Neural cell (in vitro differentiated cells): ENCODE results near the gene RAB40A. TPM values are rescaled to one million over a fixed set of nuclear protein-coding genes. Genes with fewer than 3 reads are reported as not detected.
"Not testable (repeated sequence)": the region's sequence is repeated elsewhere in the genome, so short reads cannot be mapped to it uniquely, and the experiment has no call there.

Experiments used
- H2AFZ ChIP-seq: fragments of 200-600, 300-800 bp; sonication (generic), shearing (Covaris generic); 2 replicates; pipeline ENCODE4 v1.6.0; 2014; ENCODE audit warnings: low read depth, mild to moderate bottlenecking, antibody characterized with exemption, low read length, moderate library complexity
- H3F3A ChIP-seq: fragments of 200-600 bp; shearing (Covaris generic); 2 replicates; pipeline ENCODE4 v1.6.1; 2016; ENCODE audit warnings: mild to moderate bottlenecking, moderate library complexity, mixed read lengths, antibody characterized with exemption, low read length; ENCODE audit not compliant: insufficient read depth, poor library complexity, severe bottlenecking
- H3K27ac ChIP-seq: fragments of 200-600, 300-800 bp; sonication (generic), shearing (Covaris generic); 2 replicates; pipeline ENCODE4 v1.5.1; 2014; ENCODE audit warnings: mild to moderate bottlenecking, low read length, moderate library complexity
- H3K27me3 ChIP-seq: fragments of 300-800, 200-600 bp; sonication (generic), shearing (Covaris generic); 2 replicates; pipeline ENCODE4 v1.6.0; 2014; ENCODE audit warnings: mild to moderate bottlenecking, low read depth, low read length, moderate library complexity; ENCODE audit not compliant: insufficient read depth
- H3K36me3 ChIP-seq: fragments of 300-800, 200-600 bp; sonication (generic), shearing (Covaris generic); 2 replicates; pipeline ENCODE4 v1.5.1; 2014; ENCODE audit warnings: mild to moderate bottlenecking, antibody characterized with exemption, low read length, moderate library complexity; ENCODE audit not compliant: insufficient read depth
- H3K4me2 ChIP-seq: fragments of 300-800, 200-600 bp; sonication (generic), shearing (Covaris generic); 2 replicates; pipeline ENCODE4 v1.6.0; 2014; ENCODE audit warnings: mild to moderate bottlenecking, low read length
- H3K4me3 ChIP-seq: fragments of 300-800, 200-600 bp; sonication (generic), shearing (Covaris generic); 2 replicates; pipeline ENCODE4 v1.5.1; 2014; ENCODE audit warnings: mild to moderate bottlenecking, low read length, moderate library complexity
- H3K79me2 ChIP-seq: fragments of 200-600 bp; shearing (Covaris generic); replicated peaks from 2 replicates; pipeline ENCODE4 v1.6.0; 2014; ENCODE audit warnings: mild to moderate bottlenecking, low read length, moderate library complexity; ENCODE audit not compliant: insufficient read depth
- H3K9ac ChIP-seq: fragments of 300-800, 200-600 bp; sonication (generic), shearing (Covaris generic); 2 replicates; pipeline ENCODE4 v1.6.1; 2016; ENCODE audit warnings: mild to moderate bottlenecking, low read length, mixed read lengths
- H3K9me2 ChIP-seq: fragments of 200-600 bp; shearing (Covaris generic); 2 replicates; pipeline ENCODE4 v1.6.1; 2016; ENCODE audit warnings: mild to moderate bottlenecking, low read length, mixed read lengths; ENCODE audit not compliant: insufficient read depth
- H3K9me3 ChIP-seq: fragments of 200-600, 300-800 bp; sonication (generic), shearing (Covaris generic); 2 replicates; pipeline ENCODE4 v1.6.1; 2016; ENCODE audit warnings: mild to moderate bottlenecking, mixed run types, low read length, moderate library complexity, mixed read lengths
- H4K20me1 ChIP-seq: fragments of 200-600 bp; shearing (Covaris generic); 2 replicates; pipeline ENCODE4 v1.6.1; 2016; ENCODE audit warnings: mild to moderate bottlenecking, mixed run types; ENCODE audit not compliant: insufficient read depth
- EP300 ChIP-seq: fragments of 450-650 bp; conservative IDR thresholded peaks from 2 replicates; pipeline ENCODE4 v1.6.1; 2014; ENCODE audit warnings: antibody characterized with exemption, mild to moderate bottlenecking, moderate library complexity; ENCODE audit not compliant: poor library complexity, severe bottlenecking
- EZH2 ChIP-seq: fragments of 200-600, 300-800 bp; shearing (Covaris generic), sonication (generic); IDR thresholded peaks from 2 replicates; pipeline ENCODE4 v1.6.1; 2014; ENCODE audit warnings: antibody characterized with exemption, low read length, borderline replicate concordance, mild to moderate bottlenecking; ENCODE audit not compliant: insufficient read depth, poor library complexity, severe bottlenecking
- MXI1 ChIP-seq: fragments of 450-650 bp; conservative IDR thresholded peaks from 2 replicates; pipeline ENCODE4 v1.6.1; 2014; ENCODE audit warnings: antibody characterized with exemption, mild to moderate bottlenecking; ENCODE audit not compliant: poor library complexity, severe bottlenecking
- POLR2AphosphoS5 ChIP-seq: IDR thresholded peaks from 2 replicates; pipeline ENCODE4 v1.6.1; 2012
- RAD21 ChIP-seq: fragments of 450-650 bp; conservative IDR thresholded peaks from 2 replicates; pipeline ENCODE4 v1.6.1; 2014; ENCODE audit warnings: antibody characterized with exemption, mild to moderate bottlenecking, moderate library complexity
- REST ChIP-seq: IDR thresholded peaks from 2 replicates; pipeline ENCODE4 v1.6.1; 2012; ENCODE audit warnings: borderline replicate concordance
- SMC3 ChIP-seq: fragments of 450-650 bp; conservative IDR thresholded peaks from 2 replicates; pipeline ENCODE4 v1.6.1; 2014; ENCODE audit warnings: antibody characterized with exemption, mild to moderate bottlenecking, moderate library complexity; ENCODE audit not compliant: poor library complexity
- TAF1 ChIP-seq: IDR thresholded peaks from 2 replicates; pipeline ENCODE4 v1.6.1; 2012; ENCODE audit warnings: low read depth
- polyA plus RNA-seq: library from polyadenylated mRNA; depleted of rRNA; stranded (reverse); fragments of >200 nt; gene quantifications from 2 replicates; pipeline ENCODE4 v1.2.3, GENCODE V29; 2014
- TF ChIP-seq, protein P1 (sequence below): fragments of 450-650 bp; IDR thresholded peaks from 2 replicates; pipeline ENCODE4 v1.5.1; 2014; ENCODE audit warnings: antibody characterized with exemption, mild to moderate bottlenecking, moderate library complexity; ENCODE audit not compliant: poor library complexity, severe bottlenecking

RAB40A gene
- polyA plus RNA-seq, 1 donor from 2014 or later: 1.9 TPM

GRCh38 chrX:103460001-103460755 is 59.1 kb downstream of the RAB40A start:
- H3K27ac ChIP-seq, H3K9ac ChIP-seq, H3K27me3 ChIP-seq, H3K79me2 ChIP-seq, H3F3A ChIP-seq, H4K20me1 ChIP-seq, H2AFZ ChIP-seq, H3K9me2 ChIP-seq, H3K4me2 ChIP-seq, H3K9me3 ChIP-seq, H3K4me3 ChIP-seq, H3K36me3 ChIP-seq: not testable (repeated sequence)

DNA sequence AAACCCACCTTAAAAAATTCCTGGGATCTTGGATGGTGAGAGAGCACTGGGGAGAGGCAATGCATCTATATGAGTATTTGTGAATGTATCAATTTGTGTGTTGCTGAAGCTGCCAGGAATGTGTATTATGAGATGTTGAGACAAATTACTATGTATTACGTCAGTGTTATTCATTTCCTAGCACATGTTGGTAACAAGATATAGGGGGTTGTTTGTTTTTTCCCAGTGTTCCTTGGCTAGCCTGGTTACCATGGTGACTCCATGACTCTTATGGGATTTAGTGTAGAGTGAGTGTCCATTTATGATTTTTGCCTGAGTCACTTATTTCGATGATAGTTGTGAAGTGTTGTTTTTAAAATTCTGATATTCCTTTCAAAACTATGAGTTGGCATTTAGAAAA is 65.6 kb downstream of the RAB40A start:
- TF ChIP-seq MXI1: no peak
- no peak for TF ChIP-seq SMC3
- no peak for TF ChIP-seq POLR2AphosphoS5
- no peak for TF ChIP-seq REST
- TF ChIP-seq RAD21: no peak
- TF ChIP-seq EZH2: no peak
- no peak for TF ChIP-seq TAF1
- TF ChIP-seq, protein P1, sequence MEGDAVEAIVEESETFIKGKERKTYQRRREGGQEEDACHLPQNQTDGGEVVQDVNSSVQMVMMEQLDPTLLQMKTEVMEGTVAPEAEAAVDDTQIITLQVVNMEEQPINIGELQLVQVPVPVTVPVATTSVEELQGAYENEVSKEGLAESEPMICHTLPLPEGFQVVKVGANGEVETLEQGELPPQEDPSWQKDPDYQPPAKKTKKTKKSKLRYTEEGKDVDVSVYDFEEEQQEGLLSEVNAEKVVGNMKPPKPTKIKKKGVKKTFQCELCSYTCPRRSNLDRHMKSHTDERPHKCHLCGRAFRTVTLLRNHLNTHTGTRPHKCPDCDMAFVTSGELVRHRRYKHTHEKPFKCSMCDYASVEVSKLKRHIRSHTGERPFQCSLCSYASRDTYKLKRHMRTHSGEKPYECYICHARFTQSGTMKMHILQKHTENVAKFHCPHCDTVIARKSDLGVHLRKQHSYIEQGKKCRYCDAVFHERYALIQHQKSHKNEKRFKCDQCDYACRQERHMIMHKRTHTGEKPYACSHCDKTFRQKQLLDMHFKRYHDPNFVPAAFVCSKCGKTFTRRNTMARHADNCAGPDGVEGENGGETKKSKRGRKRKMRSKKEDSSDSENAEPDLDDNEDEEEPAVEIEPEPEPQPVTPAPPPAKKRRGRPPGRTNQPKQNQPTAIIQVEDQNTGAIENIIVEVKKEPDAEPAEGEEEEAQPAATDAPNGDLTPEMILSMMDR: no peak
- no peak for TF ChIP-seq EP300
- H3K79me2 ChIP-seq: no peaks in the 10 kb centered on the region
- no peaks in the 10 kb centered on the region for H3F3A ChIP-seq
- no peaks in the 10 kb centered on the region for H4K20me1 ChIP-seq
- H3K4me3 ChIP-seq: no peak overlapping the region
- H2AFZ ChIP-seq: no peak overlapping the region
- H3K27me3 ChIP-seq: no peaks in the 10 kb centered on the region
- no peak overlapping the region for H3K9ac ChIP-seq
- no peak overlapping the region for H3K27ac ChIP-seq
- no peaks in the 10 kb centered on the region for H3K9me3 ChIP-seq
- H3K9me2 ChIP-seq: no peaks in the 10 kb centered on the region
- no peak overlapping the region for H3K4me2 ChIP-seq
- no peaks in the 10 kb centered on the region for H3K36me3 ChIP-seq

Other genes starting within 250 kb of the RAB40A start
- gene TCEAL5, start 242.7 kb downstream of the RAB40A start, polyA plus RNA-seq: 2.2 and 2.4 TPM in 2 replicates
- gene BEX2, start 208.5 kb downstream of the RAB40A start, polyA plus RNA-seq: 603 and 631 TPM in 2 replicates
- gene TCEAL7, start 189.2 kb downstream of the RAB40A start, polyA plus RNA-seq: 193 and 203 TPM in 2 replicates
- 84.5 and 102 TPM in 2 replicates for gene TCEAL9, start 163.0 kb downstream of the RAB40A start, polyA plus RNA-seq
- gene BEX3, start 143.0 kb downstream of the RAB40A start, polyA plus RNA-seq: 989 and 991 TPM in 2 replicates
- 121 and 130 TPM in 2 replicates for gene TCEAL4, start 66.0 kb upstream of the RAB40A start, polyA plus RNA-seq
- gene TCEAL3, start 88.5 kb upstream of the RAB40A start, polyA plus RNA-seq: 38.2 and 42.5 TPM in 2 replicates
- 89.4 and 101 TPM in 2 replicates for gene TCEAL1, start 109.5 kb upstream of the RAB40A start, polyA plus RNA-seq
- gene MORF4L2, start 167.2 kb upstream of the RAB40A start, polyA plus RNA-seq: 1,340 and 1,433 TPM in 2 replicates
- 1.0 and 1.6 TPM in 2 replicates for gene TMEM31, start 191.4 kb upstream of the RAB40A start, polyA plus RNA-seq